ENCODE results near the gene COL9A3.

Gene COL9A3

DNA sequence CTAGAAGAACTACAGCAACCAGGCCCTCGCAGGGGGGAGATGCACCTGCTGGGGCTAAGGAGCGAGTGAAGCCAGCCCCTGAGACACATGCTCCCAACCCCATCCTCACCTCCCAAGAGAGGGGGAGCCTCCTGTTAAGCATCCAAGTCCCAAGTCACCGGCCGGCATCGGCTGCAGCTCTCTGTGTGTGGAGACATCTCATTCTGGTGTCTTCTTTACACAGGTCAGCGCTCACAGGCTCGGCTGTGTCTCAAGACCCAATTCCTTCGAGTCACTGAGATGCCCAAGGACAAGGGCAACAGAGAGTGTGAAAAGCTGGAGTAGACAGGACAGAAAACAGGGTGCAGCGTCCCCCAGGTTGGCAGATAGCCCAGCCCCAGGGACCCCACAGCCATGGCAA, 41.6 kb upstream of the COL9A3 start:
- no peak for DNase-seq (ENCODE audit: low read depth)
- H3K4me3 ChIP-seq (ENCODE audit: low read length): no peak overlapping the region
- TF ChIP-seq, protein P1, sequence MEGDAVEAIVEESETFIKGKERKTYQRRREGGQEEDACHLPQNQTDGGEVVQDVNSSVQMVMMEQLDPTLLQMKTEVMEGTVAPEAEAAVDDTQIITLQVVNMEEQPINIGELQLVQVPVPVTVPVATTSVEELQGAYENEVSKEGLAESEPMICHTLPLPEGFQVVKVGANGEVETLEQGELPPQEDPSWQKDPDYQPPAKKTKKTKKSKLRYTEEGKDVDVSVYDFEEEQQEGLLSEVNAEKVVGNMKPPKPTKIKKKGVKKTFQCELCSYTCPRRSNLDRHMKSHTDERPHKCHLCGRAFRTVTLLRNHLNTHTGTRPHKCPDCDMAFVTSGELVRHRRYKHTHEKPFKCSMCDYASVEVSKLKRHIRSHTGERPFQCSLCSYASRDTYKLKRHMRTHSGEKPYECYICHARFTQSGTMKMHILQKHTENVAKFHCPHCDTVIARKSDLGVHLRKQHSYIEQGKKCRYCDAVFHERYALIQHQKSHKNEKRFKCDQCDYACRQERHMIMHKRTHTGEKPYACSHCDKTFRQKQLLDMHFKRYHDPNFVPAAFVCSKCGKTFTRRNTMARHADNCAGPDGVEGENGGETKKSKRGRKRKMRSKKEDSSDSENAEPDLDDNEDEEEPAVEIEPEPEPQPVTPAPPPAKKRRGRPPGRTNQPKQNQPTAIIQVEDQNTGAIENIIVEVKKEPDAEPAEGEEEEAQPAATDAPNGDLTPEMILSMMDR (conservative IDR thresholded peaks at IDR 0.05; ENCODE audit: low read depth, low read length): no peak

- DNase-seq (ENCODE audit: low read depth): no peak
- H3K4me3 ChIP-seq (ENCODE audit: low read length): no peak overlapping the region
- TF ChIP-seq, protein P1 (conservative IDR thresholded peaks at IDR 0.05; ENCODE audit: low read depth, low read length): no peak
These were observed 40.7 kb upstream of the COL9A3 start for GRCh38 chr20:62776035-62776691.

GRCh38 chr20:62776692-62777527, 39.9 kb upstream of the COL9A3 start:
- H3K4me3 ChIP-seq (ENCODE audit: low read length): no peak overlapping the region
- TF ChIP-seq, protein P1 (conservative IDR thresholded peaks at IDR 0.05; ENCODE audit: low read depth, low read length): no peak
- no peak for DNase-seq (ENCODE audit: low read depth)

- no peak overlapping the region for H3K4me3 ChIP-seq (ENCODE audit: low read length)
These were observed 39.4 kb upstream of the COL9A3 start for GRCh38 chr20:62777528-62777830.

GRCh38 chr20:62778058-62778457, 38.8 kb upstream of the COL9A3 start:
- no peak for DNase-seq (ENCODE audit: low read depth)
- TF ChIP-seq, protein P1 (conservative IDR thresholded peaks at IDR 0.05; ENCODE audit: low read depth, low read length): no peak
- H3K4me3 ChIP-seq (ENCODE audit: low read length): no peak overlapping the region

More at GRCh38 chr20:62777528-62777830, 39.4 kb upstream of the COL9A3 start:
- TF ChIP-seq, protein P1 (conservative IDR thresholded peaks at IDR 0.05; ENCODE audit: low read depth, low read length): no peak
- DNase-seq (ENCODE audit: low read depth): no peak

- TF ChIP-seq, protein P1 (conservative IDR thresholded peaks at IDR 0.05; ENCODE audit: low read depth, low read length): no peak
- no peak overlapping the region for H3K4me3 ChIP-seq (ENCODE audit: low read length)
- DNase-seq (ENCODE audit: low read depth): no peak
These were observed 38.0 kb upstream of the COL9A3 start for GRCh38 chr20:62778601-62779416.

Measured in retinal pigment epithelial cell (primary cell).